Measurements from ENCODE around the gene BLVRA. TPM values are rescaled to one million over a fixed set of nuclear protein-coding genes. Genes with fewer than 3 reads are reported as not detected.

Gene BLVRA
- total RNA-seq, 3 donors from 2014 or later = 56.9 to 80.6 (median 62.9) TPM

DNA sequence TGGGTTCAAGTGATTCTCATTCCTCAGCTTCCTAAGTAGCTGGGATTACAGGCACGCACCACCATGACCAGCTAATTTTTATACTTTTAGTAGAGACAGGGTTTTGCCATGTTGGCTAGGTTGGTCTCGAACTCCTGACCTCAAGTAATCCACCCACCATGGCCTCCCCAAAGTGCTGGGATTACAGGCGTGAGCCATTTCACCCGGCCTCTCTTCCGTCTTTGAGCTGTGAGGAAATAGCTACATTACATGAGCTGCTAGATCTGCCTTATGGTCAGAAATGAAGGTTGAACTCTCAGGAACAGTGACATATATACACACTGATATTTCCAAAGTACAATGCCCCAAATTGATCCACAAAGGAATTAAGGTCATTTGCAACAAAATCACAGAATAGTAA lies 2.4 kb downstream of the BLVRA start:
- DNase-seq (ENCODE audit: low spot score in 2 of 2) = no peak
- no peaks in the 10 kb centered on the region for H3K9me3 ChIP-seq
- intact Hi-C loops (cut with DNase I; ENCODE audit: low total_unique reads) = no loop called here
- TF ChIP-seq, protein P1, sequence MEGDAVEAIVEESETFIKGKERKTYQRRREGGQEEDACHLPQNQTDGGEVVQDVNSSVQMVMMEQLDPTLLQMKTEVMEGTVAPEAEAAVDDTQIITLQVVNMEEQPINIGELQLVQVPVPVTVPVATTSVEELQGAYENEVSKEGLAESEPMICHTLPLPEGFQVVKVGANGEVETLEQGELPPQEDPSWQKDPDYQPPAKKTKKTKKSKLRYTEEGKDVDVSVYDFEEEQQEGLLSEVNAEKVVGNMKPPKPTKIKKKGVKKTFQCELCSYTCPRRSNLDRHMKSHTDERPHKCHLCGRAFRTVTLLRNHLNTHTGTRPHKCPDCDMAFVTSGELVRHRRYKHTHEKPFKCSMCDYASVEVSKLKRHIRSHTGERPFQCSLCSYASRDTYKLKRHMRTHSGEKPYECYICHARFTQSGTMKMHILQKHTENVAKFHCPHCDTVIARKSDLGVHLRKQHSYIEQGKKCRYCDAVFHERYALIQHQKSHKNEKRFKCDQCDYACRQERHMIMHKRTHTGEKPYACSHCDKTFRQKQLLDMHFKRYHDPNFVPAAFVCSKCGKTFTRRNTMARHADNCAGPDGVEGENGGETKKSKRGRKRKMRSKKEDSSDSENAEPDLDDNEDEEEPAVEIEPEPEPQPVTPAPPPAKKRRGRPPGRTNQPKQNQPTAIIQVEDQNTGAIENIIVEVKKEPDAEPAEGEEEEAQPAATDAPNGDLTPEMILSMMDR (IDR thresholded peaks at IDR 0.05) = no peak
- TF ChIP-seq POLR2A (IDR thresholded peaks at IDR 0.05) (no peak), POLR2AphosphoS5 (IDR thresholded peaks at IDR 0.05) (no peak)
- no peaks in the 10 kb centered on the region for H3K36me3 ChIP-seq
- H3K4me3 ChIP-seq = no peak overlapping the region
- H3K27me3 ChIP-seq = no peaks in the 10 kb centered on the region
- peaks cover 0 to 8% of the 10 kb centered on the region in 2 donors for H3K4me1 ChIP-seq
- H3K27ac ChIP-seq = no peak overlapping the region

DNA sequence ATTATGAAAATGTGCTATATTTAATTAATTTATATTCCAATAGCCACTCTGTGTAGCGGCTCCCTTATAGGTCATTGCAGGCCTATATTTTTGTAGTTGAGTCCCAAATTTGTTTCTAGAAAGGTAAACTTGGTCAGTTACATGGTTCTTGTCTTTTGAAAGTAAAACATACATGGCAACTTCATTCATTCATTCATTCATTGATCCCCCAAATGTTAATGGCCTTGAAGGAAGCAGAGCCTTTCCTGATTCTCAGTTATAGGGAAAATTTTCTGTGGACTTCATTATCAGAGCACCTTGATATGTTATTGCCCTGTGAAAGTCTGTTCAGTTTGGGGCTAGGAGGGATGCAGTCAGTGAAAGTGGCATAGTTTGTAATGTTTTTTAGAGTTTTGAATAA lies 2.9 kb downstream of the BLVRA start:
- no peak for DNase-seq (ENCODE audit: low spot score in 2 of 2)
- H3K36me3 ChIP-seq = no peaks in the 10 kb centered on the region
- no peaks in the 10 kb centered on the region for H3K27me3 ChIP-seq
- no peak overlapping the region for H3K27ac ChIP-seq
- intact Hi-C loops (cut with DNase I; ENCODE audit: low total_unique reads) = no loop called here
- TF ChIP-seq POLR2A (IDR thresholded peaks at IDR 0.05) (no peak), POLR2AphosphoS5 (IDR thresholded peaks at IDR 0.05) (no peak)
- TF ChIP-seq, protein P1 (IDR thresholded peaks at IDR 0.05) = no peak
- no peak overlapping the region for H3K4me3 ChIP-seq
- H3K4me1 ChIP-seq = peaks cover 0 to 8% of the 10 kb centered on the region in 2 donors
- no peaks in the 10 kb centered on the region for H3K9me3 ChIP-seq

DNA sequence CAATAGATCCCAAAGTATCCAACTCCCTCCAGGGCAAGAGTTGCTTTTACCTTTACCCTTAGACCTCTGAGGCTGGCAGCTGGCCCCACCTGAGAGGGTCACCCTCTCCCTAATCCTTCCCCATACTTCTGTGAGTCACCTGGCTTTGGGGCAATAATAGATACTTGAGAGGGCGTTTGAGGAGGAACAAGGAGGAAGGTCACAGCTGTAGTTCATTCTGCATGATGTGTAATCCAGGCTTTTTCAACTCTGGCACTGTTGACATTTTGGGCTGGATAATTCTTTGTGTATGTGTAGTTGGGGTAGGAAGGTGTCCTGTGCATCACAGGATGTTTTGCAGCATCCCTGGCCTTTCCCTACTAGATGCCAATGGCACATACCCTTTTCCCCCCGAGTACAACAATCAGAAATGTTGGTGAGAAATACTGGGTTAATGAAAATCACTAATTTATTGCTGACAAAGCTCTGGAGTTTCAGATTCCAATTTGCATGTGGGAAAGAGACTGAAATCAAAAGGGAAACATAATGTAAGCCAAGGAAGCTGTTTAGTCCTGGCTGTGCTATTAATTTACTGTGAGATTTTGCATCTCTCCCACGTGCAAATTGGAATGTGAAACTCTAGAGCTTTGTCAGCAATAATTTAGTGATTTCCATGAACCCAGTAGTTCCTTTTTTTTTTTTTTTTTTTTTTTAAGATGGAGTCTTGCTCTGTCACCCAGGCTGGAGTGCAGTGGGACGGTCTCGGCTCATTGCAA lies 3.6 kb downstream of the BLVRA start:
- no peak for DNase-seq (ENCODE audit: low spot score in 2 of 2)
- H3K27me3 ChIP-seq = no peaks in the 10 kb centered on the region
- peak overlapping the region; percentile 30 to 54 for H3K27ac ChIP-seq
- H3K9me3 ChIP-seq = no peaks in the 10 kb centered on the region
- intact Hi-C loops (cut with DNase I; ENCODE audit: low total_unique reads) = no loop called here
- H3K36me3 ChIP-seq = no peaks in the 10 kb centered on the region
- peaks cover 0 to 8% of the 10 kb centered on the region in 2 donors for H3K4me1 ChIP-seq
- TF ChIP-seq, protein P1 (IDR thresholded peaks at IDR 0.05) = no peak
- H3K4me3 ChIP-seq = no peak overlapping the region

DNA sequence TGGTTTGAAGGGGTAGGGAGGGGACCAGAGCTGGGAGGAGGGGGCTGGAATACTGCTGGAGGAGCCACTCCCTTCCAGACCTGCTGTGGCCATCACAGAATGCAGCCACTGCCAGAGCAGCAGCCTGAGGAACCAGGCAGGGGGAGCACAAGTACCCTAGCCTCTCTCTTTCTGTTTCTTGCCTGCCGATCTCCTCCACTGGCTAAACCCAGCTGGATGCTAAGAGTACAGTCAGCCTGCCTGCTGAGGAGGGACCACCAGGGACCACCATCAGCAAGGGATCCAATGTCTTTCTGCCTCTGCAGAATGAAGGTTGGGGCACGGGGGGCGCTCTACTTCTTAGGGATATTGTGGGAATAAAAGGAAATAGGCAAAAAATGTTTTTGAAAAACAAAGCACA lies 4.7 kb downstream of the BLVRA start:
- TF ChIP-seq, protein P1 (IDR thresholded peaks at IDR 0.05) = no peak
- TF ChIP-seq POLR2A (IDR thresholded peaks at IDR 0.05) (no peak), POLR2AphosphoS5 (IDR thresholded peaks at IDR 0.05) (no peak)
- no peaks in the 10 kb centered on the region for H3K9me3 ChIP-seq

DNA sequence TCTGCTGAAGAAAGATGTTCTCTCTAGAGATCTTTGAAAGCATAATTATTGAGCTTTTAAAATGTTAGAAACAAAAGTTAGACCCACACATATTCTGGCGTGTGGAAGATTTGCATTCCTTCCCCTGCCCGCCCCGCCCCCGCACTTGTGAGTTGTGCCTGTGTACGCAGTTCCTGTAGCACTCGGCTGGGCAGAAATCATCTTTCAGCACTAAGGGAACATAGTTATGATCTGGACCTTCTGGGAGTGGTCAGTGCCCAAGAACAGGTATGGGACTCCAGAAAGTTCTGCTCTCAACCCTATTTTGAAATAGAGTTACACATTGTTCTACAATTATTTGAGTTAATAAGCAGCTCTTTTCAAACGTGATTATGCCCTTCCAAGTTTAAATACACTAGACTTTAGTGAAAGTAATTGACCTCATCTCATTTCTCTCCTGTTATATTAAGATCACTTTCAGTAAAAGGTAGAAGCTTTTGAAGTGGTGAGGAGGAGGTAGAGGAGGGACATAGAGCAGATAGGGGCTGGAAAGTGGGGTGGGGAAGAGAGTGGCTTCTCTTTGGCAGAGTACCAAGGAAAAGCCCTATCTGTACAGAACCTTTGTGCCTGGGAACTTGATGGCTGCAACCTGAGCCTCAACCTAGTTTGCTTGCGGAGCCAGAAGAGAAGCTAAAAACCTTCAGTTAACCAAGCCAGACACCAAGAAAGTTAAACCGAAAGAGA lies 5.7 kb downstream of the BLVRA start:
- Histone ChIP-seq H3K27me3 (no peaks in the 10 kb centered on the region), H3K4me3 (peak overlapping the region in 2 of 3 donors; percentile 21 to 30), H3K27ac (peak overlapping the region; percentile 49 to 81), H3K4me1 (peaks cover 0 to 8% of the 10 kb centered on the region in 2 donors), H3K36me3 (no peaks in the 10 kb centered on the region), H3K9me3 (no peaks in the 10 kb centered on the region)
- TF ChIP-seq POLR2A (IDR thresholded peaks at IDR 0.05) (no peak), POLR2AphosphoS5 (IDR thresholded peaks at IDR 0.05) (no peak)
- TF ChIP-seq, protein P1 (IDR thresholded peaks at IDR 0.05) = no peak
- DNase-seq (ENCODE audit: low spot score in 2 of 2) = peak in 1 of 2 donors; percentile 67
- intact Hi-C loops (cut with DNase I; ENCODE audit: low total_unique reads) = no loop called here

More for the DNA sequence above, 4.7 kb downstream of the BLVRA start:
- H3K27ac ChIP-seq = peak overlapping the region; percentile 49 to 81
- no peaks in the 10 kb centered on the region for H3K27me3 ChIP-seq
- H3K4me1 ChIP-seq = peaks cover 0 to 8% of the 10 kb centered on the region in 2 donors
- no peak for DNase-seq (ENCODE audit: low spot score in 2 of 2)
- intact Hi-C loops (cut with DNase I; ENCODE audit: low total_unique reads) = no loop called here
- peak overlapping the region in 1 of 3 donors; percentile 30 for H3K4me3 ChIP-seq
- H3K36me3 ChIP-seq = no peaks in the 10 kb centered on the region
